Left ventricle myocardium inferior (tissue), 1 donor: Measurements from ENCODE around the gene RPL19. TPM values are rescaled to one million over a fixed set of nuclear protein-coding genes. Genes with fewer than 3 reads are reported as not detected.
A peak's percentile ranks its signal among the peaks of the same experiment; 100 is the strongest.
"Not testable (repeated sequence)": the region's sequence is repeated elsewhere in the genome, so short reads cannot be mapped to it uniquely, and the experiment has no call there.

ENCODE experiments used
- DNase-seq: peaks from one replicate; pipeline ENCODE4 v3.0.0-alpha.2; 2020
- H3K27ac ChIP-seq: fragments of 200-600 bp; replicated peaks from 2 replicates; pipeline ENCODE4 v1.8.0; 2021
- H3K27me3 ChIP-seq: fragments of 200-600 bp; 2 replicates; pipeline ENCODE4 v1.8.0; 2021; ENCODE audit warnings: low read depth
- H3K36me3 ChIP-seq: fragments of 200-600 bp; 2 replicates; pipeline ENCODE4 v1.8.0; 2021
- H3K4me1 ChIP-seq: fragments of 200-600 bp; 2 replicates; pipeline ENCODE4 v1.8.0; 2021
- H3K4me3 ChIP-seq: fragments of 200-600 bp; 2 replicates; pipeline ENCODE4 v1.8.0; 2021; ENCODE audit warnings: mild to moderate bottlenecking, moderate library complexity
- H3K9me3 ChIP-seq: fragments of 200-600 bp; replicated peaks from 2 replicates; pipeline ENCODE4 v1.8.0; 2021
- CTCF ChIP-seq: fragments of 200-600 bp; IDR thresholded peaks from 2 replicates; pipeline ENCODE4 v1.8.0; 2021; ENCODE audit warnings: antibody characterized with exemption, mild to moderate bottlenecking, borderline replicate concordance
- intact Hi-C: fragments of 100-400 bp; cut with micrococcal nuclease; formaldehyde crosslinking; loops from one replicate; pipeline ENCODE4 v1.11.0; 2022
- total RNA-seq: library from RNA; stranded (reverse); fragmentation: NEBNext Ultra II Directional; extraction: Animal tissue kit (Norgen Biotek cat#: 25700); gene quantifications from one replicate; pipeline ENCODE4 v1.2.1, GENCODE V29; 2021
- donor health status: DM: no; HTN: yes; CAD: no; lungs with severe emphysema.

RPL19 gene
- total RNA-seq, 1 donor from 2014 or later: 944 TPM

DNA sequence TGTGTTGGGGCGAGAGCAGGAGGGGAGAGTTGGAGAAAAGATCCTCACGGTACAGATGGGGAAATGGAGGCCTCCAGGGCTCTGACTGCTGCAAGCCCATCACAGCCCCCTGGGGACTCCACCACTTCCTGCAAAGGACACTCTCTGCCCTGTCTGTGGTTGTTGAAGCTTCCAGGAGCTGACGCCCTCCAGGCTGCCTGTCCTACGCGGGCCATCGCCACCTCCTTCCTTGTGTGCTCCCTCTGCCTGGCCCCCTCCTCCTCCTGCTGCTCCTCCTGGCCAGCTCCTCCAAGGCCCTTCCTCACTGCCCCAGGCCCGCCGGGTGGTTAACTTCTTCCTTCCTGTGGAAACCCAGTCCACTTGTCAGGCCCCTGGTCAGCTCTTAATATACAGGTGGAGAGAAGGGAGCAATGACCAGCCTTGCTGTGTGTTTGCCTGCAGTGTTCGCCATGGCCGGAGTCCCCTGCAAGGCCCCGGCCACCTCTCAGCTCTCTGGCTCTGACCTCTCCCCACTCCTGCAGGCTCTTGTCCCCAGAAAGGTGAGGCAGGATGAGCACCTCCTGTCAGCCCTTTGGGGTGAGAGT lies 44.0 kb downstream of the RPL19 start:
- Histone ChIP-seq H3K4me3 (no peak overlapping the region), H3K27me3 (peaks cover 17% of the 10 kb centered on the region), H3K9me3 (no peaks in the 10 kb centered on the region), H3K27ac (no peak overlapping the region), H3K36me3 (no peaks in the 10 kb centered on the region), H3K4me1 (peaks cover 18% of the 10 kb centered on the region)
- intact Hi-C loops: loop anchor here (10.0 kb wide), 1 partner anchor 79 kb away; the partner anchor contains the start of gene ARL5C
- no peak for TF ChIP-seq CTCF
- DNase-seq: no peak

- peak; percentile 77 for DNase-seq
- Histone ChIP-seq H3K36me3 (no peaks in the 10 kb centered on the region), H3K9me3 (no peaks in the 10 kb centered on the region), H3K27me3 (peaks cover 9% of the 10 kb centered on the region), H3K27ac (no peak overlapping the region), H3K4me1 (peaks cover 18% of the 10 kb centered on the region), H3K4me3 (no peak overlapping the region)
- TF ChIP-seq CTCF: peak; percentile 96
- intact Hi-C loops: loop anchor here (10.0 kb wide), 1 partner anchor 80 kb away; the partner anchor contains the start of gene ARL5C
Measured at GRCh38 chr17:39244600-39245570, 44.8 kb downstream of the RPL19 start.

GRCh38 chr17:39246274-39246673 lies 46.2 kb downstream of the RPL19 start:
- Histone ChIP-seq H3K36me3 (no peaks in the 10 kb centered on the region), H3K27me3 (peaks cover under 1% of the 10 kb centered on the region), H3K9me3 (no peaks in the 10 kb centered on the region), H3K27ac (no peak overlapping the region), H3K4me3 (no peak overlapping the region), H3K4me1 (peaks cover 18% of the 10 kb centered on the region)
- no peak for DNase-seq
- TF ChIP-seq CTCF: no peak
- intact Hi-C loops: loop anchor here (10.0 kb wide), 1 partner anchor 81 kb away; the partner anchor contains the start of gene ARL5C

DNA sequence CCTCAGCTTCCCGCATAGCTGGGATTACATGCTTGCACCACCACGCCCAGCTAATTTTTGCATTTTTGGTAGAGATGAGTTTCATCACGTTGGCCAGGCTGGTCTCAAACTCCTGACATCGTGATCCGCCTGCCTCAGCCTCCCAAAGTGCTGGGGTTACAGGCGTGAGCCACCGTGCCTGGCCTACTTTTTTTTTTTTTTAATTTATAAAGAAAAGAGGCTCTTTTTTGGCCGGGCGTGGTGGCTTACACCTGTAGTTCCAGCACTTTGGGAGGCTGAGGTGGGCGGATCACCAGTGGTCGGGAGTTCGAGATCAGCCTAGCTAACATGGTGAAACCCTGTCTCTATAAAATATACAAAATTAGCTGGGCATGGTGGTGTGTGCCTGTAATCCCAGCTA lies 50.0 kb downstream of the RPL19 start:
- H3K4me1 ChIP-seq: not testable (repeated sequence)

GRCh38 chr17:39251997-39252396 lies 51.9 kb downstream of the RPL19 start:
- Histone ChIP-seq H3K4me3 (no peak overlapping the region), H3K4me1 (no peaks in the 10 kb centered on the region), H3K27me3 (no peaks in the 10 kb centered on the region), H3K9me3 (no peaks in the 10 kb centered on the region), H3K27ac (no peak overlapping the region), H3K36me3 (peaks cover 34% of the 10 kb centered on the region)
- DNase-seq: no peak
- no peak for TF ChIP-seq CTCF
- intact Hi-C loops: no loop called here

More for the DNA sequence above, 50.0 kb downstream of the RPL19 start:
- H3K9me3 ChIP-seq, H3K27me3 ChIP-seq, DNase-seq, intact Hi-C loops, H3K27ac ChIP-seq, H3K4me3 ChIP-seq: not testable (repeated sequence)
- H3K36me3 ChIP-seq: peaks cover 24% of the 10 kb centered on the region
